Effector CD4-positive, alpha-beta T cell (primary cell): ENCODE measurements around the gene TMEM183A.

ENCODE experiments used
- DNase-seq: peaks from one replicate; pipeline ENCODE4 v3.0.0-alpha.2; 2020

The TMEM183A gene

GRCh38 chr1:203073469-203073868 lies 66.3 kb downstream of the TMEM183A start:
- DNase-seq = no peak
